AG09319 (cell line): ENCODE results near the gene NOS1AP.

Experiments
- DNase-seq: peaks from one replicate; pipeline ENCODE4 v3.0.0-alpha.2; 2010; ENCODE audit warnings: low read depth; ENCODE audit errors: extremely low read depth
- CTCF ChIP-seq: IDR thresholded peaks from 2 replicates; pipeline ENCODE4 v1.5.1; 2011; ENCODE audit warnings: low read depth, mild to moderate bottlenecking, inconsistent platforms, low read length, moderate library complexity

The NOS1AP gene

DNA sequence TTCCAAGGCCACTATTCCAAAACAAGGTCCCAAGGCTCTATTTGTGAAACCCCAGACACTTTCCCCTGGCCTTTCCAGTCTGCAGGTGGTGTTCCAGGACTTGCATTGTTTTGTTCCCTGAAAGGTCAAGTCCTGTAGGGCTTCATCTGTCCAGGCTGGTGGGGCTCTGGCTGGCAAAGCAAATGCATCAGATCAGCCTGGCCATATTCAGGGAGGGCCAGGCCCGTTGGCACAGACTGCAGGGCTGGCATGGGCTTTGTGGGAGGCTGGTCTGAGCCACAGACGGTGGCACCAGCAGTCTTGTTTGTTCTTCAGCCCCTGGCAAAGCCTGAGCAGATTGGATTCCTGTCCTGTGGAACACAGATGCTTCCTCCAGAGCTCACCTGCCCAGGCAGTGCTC, 214.2 kb downstream of the NOS1AP start:
- DNase-seq: no peak
- TF ChIP-seq CTCF: no peak

- no peak for DNase-seq
- no peak for TF ChIP-seq CTCF
These were observed 214.9 kb downstream of the NOS1AP start for GRCh38 chr1:162284206-162284955.

DNA sequence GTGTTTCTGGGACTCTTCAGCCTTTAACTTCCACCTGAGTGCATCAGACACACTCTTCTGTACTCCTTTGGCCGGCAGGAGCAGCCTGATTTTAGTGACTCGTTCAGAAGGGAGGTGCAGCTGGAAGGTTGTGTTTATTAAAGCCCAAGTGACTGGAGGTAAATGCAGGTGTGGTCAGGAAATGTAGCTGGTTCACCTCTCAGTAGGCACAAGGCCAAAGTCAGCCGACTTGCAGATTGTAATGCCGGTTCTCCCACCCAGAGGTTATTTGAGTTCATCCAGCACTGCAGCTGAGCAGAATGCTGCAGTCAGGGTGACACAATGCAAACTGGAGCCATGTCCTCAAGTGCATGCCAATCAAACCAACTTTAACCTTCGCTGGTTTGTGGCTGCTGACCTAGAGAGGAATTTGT, 215.7 kb downstream of the NOS1AP start:
- TF ChIP-seq CTCF: no peak
- no peak for DNase-seq

DNA sequence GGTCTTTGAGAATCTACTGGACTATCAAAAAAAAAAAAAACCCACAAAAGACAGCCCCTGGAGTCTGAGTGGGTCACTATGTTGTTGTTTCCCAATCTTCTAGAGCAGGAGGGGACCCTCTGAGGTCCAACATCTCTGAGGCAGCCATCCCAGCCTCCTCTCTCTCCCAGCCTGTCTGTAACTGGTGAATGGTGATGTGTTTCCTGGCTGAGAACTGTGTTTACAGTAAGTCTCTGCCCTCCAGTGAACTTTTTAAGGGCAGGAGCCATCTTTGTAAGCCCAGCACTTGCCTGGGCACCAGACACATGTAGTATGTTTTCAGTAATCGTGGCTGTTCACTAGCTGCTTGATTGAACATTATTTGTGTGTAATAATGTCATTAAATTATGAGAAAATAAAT, 221.5 kb downstream of the NOS1AP start:
- DNase-seq: no peak
- no peak for TF ChIP-seq CTCF

DNA sequence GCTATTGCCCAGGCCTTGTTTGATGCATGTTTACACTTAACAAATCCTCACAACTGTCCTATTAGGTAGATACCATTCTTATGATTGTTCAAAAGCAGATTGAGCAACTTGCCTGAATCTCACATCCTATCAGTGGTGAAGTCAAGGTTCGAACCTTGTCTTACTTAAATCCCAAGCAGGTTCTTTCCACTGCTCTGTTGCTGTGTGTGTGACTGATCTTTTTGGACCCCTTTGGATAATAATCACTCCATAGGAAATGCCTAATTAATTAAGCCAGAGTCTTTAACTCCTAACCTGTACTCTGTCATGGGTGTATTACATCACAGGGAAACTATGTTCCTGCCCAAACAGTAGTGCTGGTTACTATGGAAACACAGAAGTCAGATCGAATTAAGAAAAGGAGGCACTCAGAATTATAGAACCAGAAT, 222.9 kb downstream of the NOS1AP start:
- TF ChIP-seq CTCF: no peak
- DNase-seq: no peak

DNA sequence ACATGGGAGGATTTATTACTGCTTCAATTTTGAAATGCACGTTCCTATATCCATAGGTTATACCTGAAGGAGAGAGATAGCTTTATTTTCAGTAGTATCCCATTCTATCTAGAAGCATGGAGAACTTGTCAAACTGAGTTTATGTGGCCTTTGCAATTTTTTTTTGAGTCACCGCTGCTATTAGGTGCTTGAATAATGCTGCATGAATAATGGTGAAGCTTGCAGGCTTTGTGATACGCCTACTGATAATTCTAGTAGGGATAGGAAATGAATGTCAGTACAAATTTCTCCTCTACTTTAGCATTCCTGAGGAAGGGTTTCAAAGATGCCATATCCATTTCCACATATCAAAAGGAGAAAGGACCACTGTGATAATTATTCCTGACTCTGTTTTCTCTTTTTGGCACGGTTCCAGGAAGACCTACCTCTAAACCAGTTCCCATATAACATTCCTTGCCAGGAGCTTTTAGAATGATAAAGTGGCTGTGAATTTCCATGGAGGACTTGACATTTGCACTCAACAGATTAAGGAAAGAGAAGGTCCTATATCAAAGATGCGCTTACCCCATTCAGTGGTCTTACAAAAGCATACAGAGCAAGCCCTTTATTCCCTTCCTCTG, 223.7 kb downstream of the NOS1AP start:
- no peak for TF ChIP-seq CTCF

GRCh38 chr1:162294015-162294414, 224.5 kb downstream of the NOS1AP start:
- DNase-seq: no peak
- no peak for TF ChIP-seq CTCF

More for the DNA sequence above, 223.7 kb downstream of the NOS1AP start:
- no peak for DNase-seq
